ENCODE measurements around the gene RELN.

DNA sequence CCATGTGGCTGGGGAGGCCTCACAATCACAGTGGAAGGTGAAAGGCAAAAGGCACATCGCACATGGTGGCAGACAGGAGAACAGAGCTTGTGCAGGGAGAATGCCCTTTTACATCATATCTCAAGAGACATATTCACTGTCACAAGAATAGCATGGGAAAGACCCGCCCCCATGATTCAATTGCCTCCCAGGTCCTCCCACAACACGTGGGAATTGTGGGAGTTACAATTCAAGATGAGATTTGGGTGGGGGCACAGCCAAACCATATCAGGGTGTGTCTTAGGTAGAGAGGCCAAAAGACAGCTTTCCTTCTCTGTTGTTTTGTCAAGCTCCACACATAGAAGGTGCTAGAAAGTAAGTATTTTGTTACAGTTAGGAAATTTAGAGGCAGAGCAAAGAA is 522.6 kb downstream of the RELN start:
- TF ChIP-seq CTCF (IDR thresholded peaks at IDR 0.05; ENCODE audit: low read length) (no peak), EZH2 (IDR thresholded peaks at IDR 0.05; ENCODE audit: borderline replicate concordance, low read length) (no peak)

Data from OCI-LY1 (cell line).